ENCODE data around the gene EXTL1. TPM values are rescaled to one million over a fixed set of nuclear protein-coding genes. Genes with fewer than 3 reads are reported as not detected.

Gene EXTL1
- total RNA-seq, 1 donor from 2014 or later: 39.9 TPM

DNA sequence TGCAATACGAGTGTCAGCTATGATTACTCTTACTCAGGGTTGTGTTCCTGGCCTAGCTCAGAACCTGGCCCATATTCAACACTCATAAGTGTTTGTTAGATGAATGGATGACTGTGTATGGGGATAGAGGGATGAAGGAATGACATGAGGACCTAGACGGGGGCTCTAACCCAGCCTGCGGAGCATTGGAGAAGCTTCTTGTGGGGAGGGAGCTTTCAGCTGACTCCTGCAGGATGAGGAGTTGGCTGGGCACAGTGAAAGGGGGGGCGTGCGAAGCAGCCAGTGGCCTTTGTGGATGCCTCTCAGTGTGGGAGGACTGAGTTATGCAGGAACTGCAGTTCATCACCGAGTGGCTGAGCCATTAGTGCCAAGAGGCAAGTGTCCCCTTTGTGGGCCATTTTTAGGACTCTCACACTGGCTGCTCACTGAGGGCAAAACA is 1.2 kb upstream of the EXTL1 start:
- peak; percentile 37 for ATAC-seq
- intact Hi-C loops (cut with DNase I): no loop called here
- no peak for DNase-seq (ENCODE audit: low spot score)

DNA sequence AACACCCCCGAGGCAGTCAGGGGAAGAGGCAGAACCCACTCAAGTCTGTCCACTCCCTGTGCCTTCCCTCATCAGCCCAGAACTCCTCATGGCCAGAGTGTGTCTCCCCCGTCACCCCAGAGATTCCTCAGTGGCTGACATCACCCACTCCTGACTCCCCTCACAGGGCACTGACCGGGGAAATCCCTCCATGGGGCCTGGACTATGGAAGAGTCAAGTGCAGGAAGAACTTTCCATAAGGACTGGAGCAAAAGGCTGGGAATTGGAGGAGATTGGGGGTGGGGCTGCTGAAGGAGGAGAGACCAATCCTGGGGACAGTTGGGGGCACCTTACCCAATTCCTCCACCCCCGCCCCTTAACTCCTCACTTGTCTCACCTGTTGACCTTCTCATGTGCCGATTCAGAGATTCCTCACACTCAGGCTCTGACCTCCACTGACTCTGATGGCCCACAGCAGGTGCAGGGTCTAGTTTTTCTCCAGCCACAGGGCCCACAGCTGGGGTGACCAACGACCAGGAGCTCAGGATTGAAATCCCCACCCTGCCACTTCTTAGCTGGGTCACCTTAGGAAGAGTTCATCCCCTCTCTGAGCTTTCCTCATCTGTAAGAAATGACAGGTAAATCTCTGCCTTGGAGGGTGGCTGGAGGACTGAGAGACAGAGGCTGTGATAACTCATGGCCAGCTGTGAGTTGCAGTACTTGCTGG is 481 bp upstream of the EXTL1 start:
- intact Hi-C loops (cut with DNase I): no loop called here
- DNase-seq (ENCODE audit: low spot score): no peak
- no peak for ATAC-seq

DNA sequence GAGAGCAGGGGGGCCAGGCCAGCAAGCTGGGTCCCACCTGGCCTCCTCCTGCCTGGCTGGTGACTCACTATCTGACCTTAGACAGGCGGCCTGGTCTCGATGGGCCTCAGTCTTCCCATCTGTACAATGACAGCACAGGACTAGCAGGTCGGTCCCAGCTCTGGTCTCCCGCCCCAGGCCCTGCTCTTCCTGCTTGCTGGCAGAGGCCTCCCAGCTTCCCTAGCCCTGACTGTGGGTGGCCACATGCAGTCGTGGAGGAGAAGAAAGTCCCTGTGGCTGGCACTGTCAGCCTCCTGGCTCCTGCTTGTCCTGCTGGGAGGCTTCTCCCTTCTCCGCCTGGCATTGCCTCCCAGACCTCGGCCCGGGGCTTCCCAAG is 817 bp downstream of the EXTL1 start:
- intact Hi-C loops (cut with DNase I): no loop called here
- DNase-seq (ENCODE audit: low spot score): no peak
- ATAC-seq: peak; percentile 9

DNA sequence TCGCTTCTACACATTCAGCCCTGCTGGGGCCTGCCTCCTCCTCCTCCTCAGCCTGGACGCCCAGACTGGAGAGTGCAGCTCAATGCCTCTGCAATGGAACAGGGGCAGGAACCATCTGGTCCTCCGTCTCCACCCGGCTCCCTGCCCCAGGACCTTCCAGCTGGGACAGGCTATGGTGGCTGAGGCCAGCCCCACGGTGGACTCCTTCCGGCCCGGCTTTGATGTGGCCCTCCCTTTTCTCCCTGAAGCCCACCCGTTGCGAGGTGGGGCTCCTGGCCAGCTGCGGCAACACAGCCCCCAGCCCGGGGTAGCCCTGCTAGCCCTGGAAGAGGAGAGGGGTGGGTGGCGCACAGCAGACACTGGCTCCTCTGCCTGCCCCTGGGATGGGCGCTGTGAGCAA is 1.4 kb downstream of the EXTL1 start:
- ATAC-seq (no peak), DNase-seq (ENCODE audit: low spot score) (no peak)
- intact Hi-C loops (cut with DNase I): no loop called here

DNA sequence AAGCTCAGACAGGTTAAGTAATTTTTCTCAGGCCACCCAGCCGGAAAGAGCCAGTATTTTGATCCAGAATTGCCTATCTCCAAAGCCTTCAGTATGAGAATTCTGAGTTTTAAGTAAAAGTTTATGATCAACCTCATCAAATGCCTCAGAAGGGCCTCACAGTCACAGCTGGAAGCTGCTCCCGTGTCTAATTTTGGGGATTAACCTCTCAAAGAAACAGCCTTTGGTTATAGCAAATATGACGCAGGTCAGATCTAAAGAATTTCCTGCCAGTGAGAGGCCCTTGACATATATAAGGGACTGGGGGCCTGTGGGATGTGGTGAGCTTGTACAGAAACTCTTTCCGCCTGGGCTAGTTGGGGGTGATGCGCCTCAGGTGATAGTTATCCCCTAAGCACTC is 2.3 kb downstream of the EXTL1 start:
- no peak for ATAC-seq
- DNase-seq (ENCODE audit: low spot score): no peak
- intact Hi-C loops (cut with DNase I): no loop called here

DNA sequence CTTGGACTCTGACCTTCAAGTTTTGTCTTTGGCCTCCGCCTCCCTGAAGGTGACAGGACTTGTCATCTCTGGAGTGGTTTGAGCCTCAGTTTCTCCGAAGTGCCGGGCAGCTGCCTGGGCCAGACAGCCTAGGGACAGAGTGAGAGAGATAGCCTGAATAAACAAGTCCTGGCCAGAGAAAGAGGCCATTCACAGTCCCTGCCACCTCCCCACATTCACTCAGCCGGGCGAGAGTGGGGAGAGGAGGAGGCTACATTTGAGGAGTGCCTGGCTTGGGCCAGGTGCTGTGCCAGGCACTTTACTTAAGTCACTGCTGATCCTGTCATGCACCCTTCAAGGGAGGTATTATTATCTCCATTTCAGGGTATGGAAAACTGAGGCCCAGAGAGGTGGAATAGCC is 3.5 kb downstream of the EXTL1 start:
- intact Hi-C loops (cut with DNase I): no loop called here
- ATAC-seq (no peak), DNase-seq (ENCODE audit: low spot score) (no peak)

DNA sequence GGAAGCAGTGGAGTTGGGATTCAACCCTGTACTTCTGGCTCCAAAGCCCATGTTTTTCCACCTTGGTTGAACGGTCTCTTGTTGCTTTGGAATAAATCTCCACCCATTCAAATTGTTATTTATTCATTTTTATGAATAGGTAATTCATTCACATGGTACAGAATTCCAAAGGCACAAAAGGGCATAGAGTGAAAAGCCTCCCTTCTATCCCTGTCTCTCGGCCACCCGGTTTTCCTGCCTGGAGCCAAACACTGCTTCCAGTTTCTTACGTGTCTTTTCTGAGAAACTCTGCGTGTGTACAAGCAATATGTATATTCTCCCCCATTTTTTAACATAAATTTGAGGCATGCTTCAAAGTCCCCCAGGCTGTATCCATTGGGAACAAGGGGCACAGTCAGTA is 3.9 kb downstream of the EXTL1 start:
- no peak for ATAC-seq
- intact Hi-C loops (cut with DNase I): no loop called here

DNA sequence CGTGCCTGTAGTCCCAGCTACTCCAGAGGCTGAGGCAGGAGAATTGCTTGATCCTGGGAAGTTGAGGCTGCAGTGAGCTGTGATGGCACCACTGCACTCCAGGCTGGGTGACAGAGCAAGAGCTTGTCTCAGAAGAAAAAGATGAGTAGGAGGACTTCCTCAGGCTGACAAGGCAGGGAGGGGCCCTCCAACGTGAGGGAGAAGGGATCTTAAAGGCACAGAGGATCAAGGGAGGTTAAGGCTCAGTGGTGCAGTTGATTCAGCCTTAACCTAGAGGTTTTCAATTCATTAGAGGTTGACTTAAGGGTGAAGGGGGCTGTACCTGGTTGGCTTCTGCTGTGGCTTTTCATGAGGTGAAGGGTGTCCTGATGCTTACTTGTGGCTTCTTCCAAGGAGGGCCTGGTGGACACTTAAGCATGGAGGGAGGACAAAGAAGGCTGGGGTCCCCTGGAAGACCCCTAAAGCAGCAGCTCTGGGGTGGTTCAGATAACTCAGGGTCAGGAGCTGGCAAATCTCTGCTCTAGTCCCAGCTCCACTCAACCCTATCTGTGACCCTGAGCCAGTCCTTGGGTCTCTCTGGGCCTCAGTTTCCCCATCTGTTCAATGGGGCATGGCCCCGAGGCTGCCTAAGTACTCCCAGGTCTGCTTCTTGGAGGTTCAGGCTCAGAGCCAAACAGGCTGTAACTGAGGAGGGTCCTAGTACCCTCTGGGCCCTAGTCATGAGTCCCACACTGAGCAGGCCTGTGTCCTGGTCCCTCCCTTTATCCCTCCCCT is 6.3 kb downstream of the EXTL1 start:
- ATAC-seq (no peak), DNase-seq (ENCODE audit: low spot score) (no peak)
- intact Hi-C loops (cut with DNase I): no loop called here

More for the DNA sequence above, 3.9 kb downstream of the EXTL1 start:
- no peak for DNase-seq (ENCODE audit: low spot score)

DNA sequence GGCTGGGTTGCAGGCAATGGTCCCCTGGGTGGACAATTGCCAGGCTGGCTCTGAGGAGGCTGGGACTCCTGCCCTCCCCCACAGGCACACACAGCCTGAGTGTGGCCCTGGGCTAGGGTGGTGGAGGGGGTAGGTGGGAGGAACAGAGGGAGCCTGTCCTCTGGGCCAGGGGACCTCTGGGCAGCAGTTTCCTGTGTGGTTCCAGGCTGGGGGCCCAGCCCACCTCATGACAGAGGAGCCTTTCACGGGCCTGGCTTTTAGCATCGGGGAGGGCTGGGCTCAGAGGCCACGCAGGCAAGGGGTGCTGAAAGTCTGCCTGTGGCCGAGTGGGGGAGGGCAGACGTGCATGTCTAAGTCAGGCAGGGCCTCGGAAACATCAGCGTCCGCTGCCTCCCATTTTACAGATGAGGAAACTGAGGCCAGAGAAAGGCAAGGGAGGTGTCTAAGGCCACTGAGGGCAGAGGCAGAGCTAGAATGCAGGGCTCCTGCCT is 7.0 kb downstream of the EXTL1 start:
- intact Hi-C loops (cut with DNase I): no loop called here
- ATAC-seq (peak; percentile 70), DNase-seq (ENCODE audit: low spot score) (peak; percentile 76)

DNA sequence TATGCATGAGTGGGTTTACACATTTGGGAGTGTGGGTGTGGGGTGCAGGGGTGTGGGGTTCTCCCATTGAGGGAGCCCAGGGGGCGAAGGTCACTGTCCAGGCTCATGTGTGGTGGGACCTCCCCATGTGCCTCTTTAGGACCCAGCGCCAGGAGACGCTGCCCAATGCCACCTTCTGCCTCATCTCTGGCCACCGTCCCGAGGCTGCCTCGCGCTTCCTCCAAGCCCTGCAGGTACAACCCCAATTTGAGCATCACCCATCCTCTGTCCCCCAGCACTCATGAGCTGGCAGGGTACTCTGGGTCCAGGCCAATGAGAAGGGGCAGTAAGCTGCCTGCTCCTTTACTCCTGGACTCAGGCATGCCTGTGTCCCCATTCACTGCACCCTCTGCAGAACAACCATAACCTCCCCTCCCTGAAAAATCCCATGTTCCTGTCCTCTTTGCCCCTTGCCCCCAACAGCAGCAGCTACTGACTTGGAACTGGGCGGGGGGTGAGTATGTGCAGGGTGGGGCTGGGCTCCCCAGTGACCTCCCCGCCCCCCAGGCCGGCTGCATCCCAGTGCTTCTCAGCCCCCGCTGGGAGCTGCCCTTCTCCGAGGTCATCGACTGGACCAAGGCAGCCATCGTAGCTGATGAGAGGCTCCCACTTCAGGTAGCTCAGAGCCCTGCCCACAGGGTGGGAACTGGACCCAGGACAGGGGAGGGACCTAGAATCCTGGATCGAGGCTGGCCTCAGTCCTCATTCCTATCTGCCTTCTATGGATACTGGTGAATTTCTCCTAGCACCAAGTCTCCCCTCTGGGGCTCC is 7.7 kb downstream of the EXTL1 start:
- ATAC-seq: no peak
- intact Hi-C loops (cut with DNase I): no loop called here
- DNase-seq (ENCODE audit: low spot score): no peak

DNA sequence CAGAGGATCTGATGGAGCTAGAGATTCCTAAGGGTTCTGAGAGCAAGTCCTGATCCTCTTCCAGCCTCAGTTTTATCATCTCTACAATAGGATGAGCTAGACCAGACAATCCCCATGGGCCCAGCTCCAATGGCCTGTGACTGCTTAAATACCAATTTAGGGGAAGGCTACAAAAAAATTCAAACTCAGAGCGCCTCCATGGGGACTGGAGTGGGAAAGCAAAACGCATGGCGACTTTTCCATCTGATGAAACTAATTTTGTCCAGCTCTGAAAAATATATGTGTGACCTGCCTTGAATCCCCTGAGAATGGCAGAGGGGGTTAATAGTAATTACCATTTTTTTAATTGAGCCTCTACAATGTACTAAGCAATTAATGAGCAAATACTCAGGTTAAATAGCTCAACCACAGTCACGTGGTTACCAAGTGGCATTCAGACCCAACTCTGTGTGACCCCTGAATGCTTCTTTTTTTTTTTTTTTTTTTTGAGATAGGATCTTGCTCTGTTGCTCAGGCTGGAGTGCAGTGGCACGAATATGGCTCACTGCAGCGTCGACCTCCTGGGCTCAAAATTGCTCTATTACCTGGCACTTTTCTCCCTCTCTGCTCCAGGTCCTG is 8.4 kb downstream of the EXTL1 start:
- DNase-seq (ENCODE audit: low spot score): no peak
- intact Hi-C loops (cut with DNase I): no loop called here
- ATAC-seq: no peak

DNA sequence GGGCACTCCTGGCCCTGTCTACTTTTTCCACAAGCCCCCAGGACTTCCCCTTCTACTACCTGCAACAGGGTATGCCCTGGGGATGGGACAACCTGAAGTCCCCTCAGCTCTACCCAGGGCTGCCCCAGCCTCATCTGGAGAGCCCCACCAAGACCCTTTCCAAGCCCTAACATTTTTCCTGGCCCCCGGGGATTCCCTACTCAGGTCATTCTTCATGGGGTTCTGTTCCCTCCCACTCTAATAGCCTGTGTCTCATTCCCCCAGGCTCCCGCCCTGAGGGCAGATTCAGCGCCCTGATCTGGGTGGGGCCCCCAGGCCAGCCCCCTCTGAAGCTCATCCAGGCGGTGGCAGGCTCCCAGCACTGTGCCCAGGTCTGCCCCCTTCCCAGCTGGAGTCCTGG is 9.6 kb downstream of the EXTL1 start:
- DNase-seq (ENCODE audit: low spot score) (no peak), ATAC-seq (no peak)
- intact Hi-C loops (cut with DNase I): no loop called here

DNA sequence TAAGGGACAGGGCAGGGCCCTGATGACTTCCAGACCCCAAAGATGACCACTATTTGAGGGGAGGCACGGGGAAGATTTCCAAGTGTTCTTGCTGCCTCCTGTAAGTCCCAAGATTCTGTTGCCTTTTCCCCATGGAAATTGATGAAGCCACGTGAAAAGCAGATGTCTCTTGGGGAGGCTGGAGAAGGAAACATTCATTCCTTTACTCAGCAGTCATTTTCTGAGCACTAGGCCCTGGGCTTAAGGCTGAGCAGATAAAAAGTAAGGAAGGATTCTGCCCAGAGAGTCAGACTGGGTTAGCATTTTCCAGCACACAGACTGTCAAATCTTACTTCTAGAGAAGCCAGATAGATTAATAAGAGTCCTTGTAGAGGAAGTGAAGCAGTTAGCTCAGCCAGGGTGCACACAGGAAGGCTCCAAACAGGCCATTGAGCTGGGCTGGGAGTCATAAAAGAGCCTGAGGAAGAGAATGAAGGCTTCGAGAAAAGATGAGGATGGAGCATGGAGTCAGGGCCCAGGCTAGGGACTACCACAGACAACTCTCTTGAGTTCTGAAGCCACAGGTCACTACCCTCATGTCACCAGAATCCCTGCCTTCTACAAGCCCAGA is 10.1 kb downstream of the EXTL1 start:
- no peak for DNase-seq (ENCODE audit: low spot score)
- no peak for ATAC-seq
- intact Hi-C loops (cut with DNase I): no loop called here

DNA sequence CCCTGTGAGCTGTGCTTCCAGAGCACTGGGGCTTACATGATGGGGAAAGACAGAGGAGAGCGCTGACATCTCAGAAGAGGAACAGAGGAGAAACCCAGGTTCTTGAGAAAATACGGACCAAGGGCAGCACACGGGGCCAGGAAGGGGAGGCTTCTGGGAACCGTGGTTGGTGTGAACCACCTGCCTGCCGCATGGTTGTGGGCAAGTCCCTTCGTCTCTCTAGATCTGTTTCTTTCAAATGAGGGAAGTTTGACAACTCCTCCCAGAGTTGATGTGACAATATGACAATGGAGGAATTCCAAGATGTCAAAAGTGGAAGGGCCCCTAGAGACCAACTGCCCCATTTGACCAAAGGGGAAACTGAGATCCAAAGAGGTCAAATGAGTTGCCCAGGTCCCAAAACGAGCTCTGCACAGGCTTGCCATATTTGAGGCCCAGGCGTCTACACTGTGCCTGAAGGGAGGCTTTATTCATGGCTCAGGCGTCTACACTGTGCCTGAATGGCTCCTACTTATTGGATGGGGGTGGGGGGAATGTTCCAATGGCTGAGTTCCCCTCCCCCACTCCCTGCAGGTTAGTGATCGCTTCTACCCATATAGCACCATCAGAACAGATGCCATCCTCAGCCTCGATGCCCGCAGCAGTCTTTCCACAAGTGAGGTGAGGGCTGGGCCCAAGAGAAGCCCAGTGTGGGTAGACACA is 11.2 kb downstream of the EXTL1 start:
- intact Hi-C loops (cut with DNase I): no loop called here
- ATAC-seq: no peak

DNA sequence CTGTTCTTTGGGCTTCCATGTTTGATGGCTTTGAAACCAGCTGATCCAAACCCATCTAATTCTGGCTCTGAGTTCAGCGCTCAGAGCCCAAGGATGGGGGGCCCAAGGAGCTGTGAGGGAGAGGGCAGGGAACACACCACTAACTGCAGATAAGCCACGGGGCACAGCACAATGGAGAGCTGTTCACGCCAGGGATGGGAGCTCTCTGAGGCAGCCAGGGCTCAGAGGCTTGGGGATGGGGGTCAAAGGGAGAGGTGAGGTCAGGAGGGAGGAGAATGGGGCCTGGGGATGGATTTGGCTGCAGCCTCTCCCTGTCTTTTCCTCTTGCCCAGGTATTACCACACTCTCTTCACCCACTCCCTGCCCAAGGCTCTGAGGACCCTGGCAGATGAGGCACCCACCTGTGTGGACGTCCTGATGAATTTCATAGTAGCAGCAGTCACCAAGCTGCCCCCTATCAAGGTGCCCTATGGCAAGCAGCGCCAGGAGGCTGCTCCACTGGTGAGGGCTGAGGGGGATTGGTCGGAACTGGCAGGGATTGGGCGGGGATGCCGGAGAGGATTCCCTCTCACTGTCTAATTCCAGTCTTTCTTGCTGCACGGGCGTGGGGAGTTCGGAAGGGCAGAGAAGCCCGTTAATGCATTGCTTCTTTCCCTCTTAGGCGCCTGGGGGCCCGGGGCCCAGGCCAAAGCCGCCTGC is 13.1 kb downstream of the EXTL1 start:
- DNase-seq (ENCODE audit: low spot score) (no peak), ATAC-seq (no peak)
- intact Hi-C loops (cut with DNase I): loop anchor here (5.0 kb wide), 1 partner anchor 118 kb away; no protein-coding TSS in a partner anchor

More for the DNA sequence above, 11.2 kb downstream of the EXTL1 start:
- no peak for DNase-seq (ENCODE audit: low spot score)

DNA sequence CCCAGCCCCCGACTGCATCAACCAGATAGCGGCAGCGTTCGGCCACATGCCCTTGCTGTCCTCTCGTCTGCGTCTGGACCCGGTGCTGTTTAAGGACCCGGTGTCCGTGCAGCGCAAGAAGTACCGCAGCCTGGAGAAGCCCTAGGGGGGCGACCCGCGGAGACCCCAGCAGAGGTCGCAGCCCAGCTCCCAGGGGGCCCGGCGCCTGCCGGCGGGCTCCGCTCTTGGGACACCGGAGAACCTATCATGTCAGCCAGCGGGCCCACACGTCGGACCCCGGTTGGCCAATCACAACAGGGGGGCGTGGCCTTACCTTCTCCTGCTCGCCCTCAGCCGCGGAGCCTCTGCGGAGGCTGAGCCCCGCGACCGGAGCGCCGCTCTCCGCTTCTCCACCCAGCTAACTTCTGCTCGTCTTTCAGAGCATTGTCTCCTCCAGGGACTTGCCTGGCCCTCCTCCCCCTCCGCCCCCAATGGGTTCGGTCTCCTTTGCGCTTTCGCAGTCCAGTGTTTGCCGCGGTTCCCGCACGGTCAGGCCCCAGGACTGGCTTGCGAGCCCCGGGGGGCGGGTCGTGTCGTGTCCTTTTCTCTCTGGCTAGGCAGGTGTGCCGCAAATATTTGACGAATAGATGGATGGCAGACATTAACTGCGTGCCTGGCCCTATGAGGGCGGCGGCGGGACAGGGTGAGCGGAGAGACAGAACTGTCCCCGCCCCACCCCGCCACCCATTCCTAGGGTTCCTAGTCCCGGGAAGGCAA is 13.8 kb downstream of the EXTL1 start:
- intact Hi-C loops (cut with DNase I): loop anchor here (5.0 kb wide), 1 partner anchor 117 kb away; no protein-coding TSS in a partner anchor
- DNase-seq (ENCODE audit: low spot score) (peak; percentile 96), ATAC-seq (peak; percentile 97)
